ENCODE data around the gene CHST8.

The CHST8 gene

GRCh38 chr19:33705860-33706259 is 84.1 kb downstream of the CHST8 start:
- Histone ChIP-seq H3K9me3 (ENCODE audit: control insufficient read depth, low read length) (peaks cover 11% of the 10 kb centered on the region), H3K36me3 (ENCODE audit: control insufficient read depth, insufficient read depth, low read length, severe bottlenecking) (no peaks in the 10 kb centered on the region), H3K27me3 (replicated peaks; ENCODE audit: control insufficient read depth, insufficient read depth, low read length) (peaks cover 3% of the 10 kb centered on the region), H3K4me1 (ENCODE audit: control insufficient read depth, insufficient read depth, low read length) (no peaks in the 10 kb centered on the region), H3K9ac (ENCODE audit: low read length) (no peak overlapping the region), H3K4me3 (ENCODE audit: low read length) (no peak overlapping the region)
- no peak for DNase-seq (ENCODE audit: low read depth)

- Histone ChIP-seq H3K9ac (ENCODE audit: low read length) (no peak overlapping the region), H3K36me3 (ENCODE audit: control insufficient read depth, insufficient read depth, low read length, severe bottlenecking) (no peaks in the 10 kb centered on the region), H3K4me1 (ENCODE audit: control insufficient read depth, insufficient read depth, low read length) (no peaks in the 10 kb centered on the region), H3K27me3 (replicated peaks; ENCODE audit: control insufficient read depth, insufficient read depth, low read length) (peaks cover 3% of the 10 kb centered on the region), H3K4me3 (ENCODE audit: low read length) (no peak overlapping the region), H3K9me3 (ENCODE audit: control insufficient read depth, low read length) (peaks cover 11% of the 10 kb centered on the region)
- DNase-seq (ENCODE audit: low read depth), result no peak
Measured at GRCh38 chr19:33706631-33707030, 84.9 kb downstream of the CHST8 start.

GRCh38 chr19:33712268-33712667 is 90.5 kb downstream of the CHST8 start:
- Histone ChIP-seq H3K9ac (ENCODE audit: low read length) (no peak overlapping the region), H3K27me3 (replicated peaks; ENCODE audit: control insufficient read depth, insufficient read depth, low read length) (no peaks in the 10 kb centered on the region), H3K36me3 (ENCODE audit: control insufficient read depth, insufficient read depth, low read length, severe bottlenecking) (no peaks in the 10 kb centered on the region), H3K4me3 (ENCODE audit: low read length) (no peak overlapping the region), H3K4me1 (ENCODE audit: control insufficient read depth, insufficient read depth, low read length) (no peaks in the 10 kb centered on the region), H3K9me3 (ENCODE audit: control insufficient read depth, low read length) (peaks cover 31% of the 10 kb centered on the region)
- no peak for DNase-seq (ENCODE audit: low read depth)

DNA sequence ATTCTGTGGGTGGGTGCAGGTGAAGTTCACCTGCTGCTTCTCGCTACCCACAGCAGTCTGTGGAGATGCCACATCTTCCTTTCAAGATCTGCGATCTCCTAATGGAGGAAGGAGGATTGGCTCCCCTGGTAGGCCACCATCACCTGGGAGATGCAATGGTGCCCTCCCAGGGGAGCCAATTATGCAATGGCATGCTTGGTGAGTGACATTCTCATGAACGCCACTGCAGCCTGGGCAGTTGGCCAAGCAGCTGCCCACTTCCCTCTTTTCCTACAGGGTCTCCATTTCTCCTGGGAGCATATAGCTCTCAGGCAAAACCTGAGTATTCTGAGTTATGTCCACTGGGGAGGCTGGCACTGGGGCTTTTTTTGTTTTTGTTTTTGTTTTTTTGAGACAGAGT is 91.4 kb downstream of the CHST8 start:
- no peak for DNase-seq (ENCODE audit: low read depth)
- no peak overlapping the region for H3K4me3 ChIP-seq (ENCODE audit: low read length)
- no peaks in the 10 kb centered on the region for H3K36me3 ChIP-seq (ENCODE audit: control insufficient read depth, insufficient read depth, low read length, severe bottlenecking)
- H3K9ac ChIP-seq (ENCODE audit: low read length), result no peak overlapping the region
- H3K9me3 ChIP-seq (ENCODE audit: control insufficient read depth, low read length), result peaks cover 31% of the 10 kb centered on the region
- H3K4me1 ChIP-seq (ENCODE audit: control insufficient read depth, insufficient read depth, low read length), result no peaks in the 10 kb centered on the region
- no peaks in the 10 kb centered on the region for H3K27me3 ChIP-seq (replicated peaks; ENCODE audit: control insufficient read depth, insufficient read depth, low read length)

GRCh38 chr19:33714149-33714548 is 92.4 kb downstream of the CHST8 start:
- H3K9ac ChIP-seq (ENCODE audit: low read length), result no peak overlapping the region
- H3K27me3 ChIP-seq (replicated peaks; ENCODE audit: control insufficient read depth, insufficient read depth, low read length), result peaks cover 4% of the 10 kb centered on the region
- H3K36me3 ChIP-seq (ENCODE audit: control insufficient read depth, insufficient read depth, low read length, severe bottlenecking), result no peaks in the 10 kb centered on the region
- no peak for DNase-seq (ENCODE audit: low read depth)
- no peak overlapping the region for H3K4me3 ChIP-seq (ENCODE audit: low read length)
- H3K4me1 ChIP-seq (ENCODE audit: control insufficient read depth, insufficient read depth, low read length), result no peaks in the 10 kb centered on the region
- peaks cover 31% of the 10 kb centered on the region for H3K9me3 ChIP-seq (ENCODE audit: control insufficient read depth, low read length)

GRCh38 chr19:33715462-33715861 is 93.7 kb downstream of the CHST8 start:
- Histone ChIP-seq H3K36me3 (ENCODE audit: control insufficient read depth, insufficient read depth, low read length, severe bottlenecking) (no peaks in the 10 kb centered on the region), H3K27me3 (replicated peaks; ENCODE audit: control insufficient read depth, insufficient read depth, low read length) (peaks cover 4% of the 10 kb centered on the region), H3K4me1 (ENCODE audit: control insufficient read depth, insufficient read depth, low read length) (no peaks in the 10 kb centered on the region), H3K9ac (ENCODE audit: low read length) (no peak overlapping the region), H3K9me3 (ENCODE audit: control insufficient read depth, low read length) (peaks cover 19% of the 10 kb centered on the region), H3K4me3 (ENCODE audit: low read length) (no peak overlapping the region)
- no peak for DNase-seq (ENCODE audit: low read depth)

DNA sequence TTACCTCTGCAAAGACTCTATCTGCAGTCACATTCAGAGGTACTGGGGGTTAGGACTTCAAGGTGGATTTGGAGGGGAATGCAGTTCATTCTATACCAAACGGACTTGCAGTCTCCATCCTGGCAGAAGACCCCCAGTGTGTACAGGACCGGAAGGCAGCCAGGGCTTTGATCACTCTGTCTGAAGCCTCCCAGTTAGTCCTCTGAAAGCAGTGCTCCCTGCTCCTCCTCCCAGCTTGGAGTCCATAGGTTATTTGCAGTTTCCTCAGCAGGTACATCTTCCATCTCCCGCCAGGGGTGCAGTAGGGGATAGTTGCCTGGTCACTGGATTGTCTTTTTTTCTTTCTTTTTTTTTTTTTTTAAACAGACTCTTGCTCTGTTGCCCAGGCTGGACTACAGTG is 96.1 kb downstream of the CHST8 start:
- no peak overlapping the region for H3K4me3 ChIP-seq (ENCODE audit: low read length)
- H3K27me3 ChIP-seq (replicated peaks; ENCODE audit: control insufficient read depth, insufficient read depth, low read length), result peaks cover 4% of the 10 kb centered on the region
- H3K9ac ChIP-seq (ENCODE audit: low read length), result no peak overlapping the region
- no peak for DNase-seq (ENCODE audit: low read depth)
- no peaks in the 10 kb centered on the region for H3K4me1 ChIP-seq (ENCODE audit: control insufficient read depth, insufficient read depth, low read length)
- H3K9me3 ChIP-seq (ENCODE audit: control insufficient read depth, low read length), result peaks cover 19% of the 10 kb centered on the region
- H3K36me3 ChIP-seq (ENCODE audit: control insufficient read depth, insufficient read depth, low read length, severe bottlenecking), result no peaks in the 10 kb centered on the region

DNA sequence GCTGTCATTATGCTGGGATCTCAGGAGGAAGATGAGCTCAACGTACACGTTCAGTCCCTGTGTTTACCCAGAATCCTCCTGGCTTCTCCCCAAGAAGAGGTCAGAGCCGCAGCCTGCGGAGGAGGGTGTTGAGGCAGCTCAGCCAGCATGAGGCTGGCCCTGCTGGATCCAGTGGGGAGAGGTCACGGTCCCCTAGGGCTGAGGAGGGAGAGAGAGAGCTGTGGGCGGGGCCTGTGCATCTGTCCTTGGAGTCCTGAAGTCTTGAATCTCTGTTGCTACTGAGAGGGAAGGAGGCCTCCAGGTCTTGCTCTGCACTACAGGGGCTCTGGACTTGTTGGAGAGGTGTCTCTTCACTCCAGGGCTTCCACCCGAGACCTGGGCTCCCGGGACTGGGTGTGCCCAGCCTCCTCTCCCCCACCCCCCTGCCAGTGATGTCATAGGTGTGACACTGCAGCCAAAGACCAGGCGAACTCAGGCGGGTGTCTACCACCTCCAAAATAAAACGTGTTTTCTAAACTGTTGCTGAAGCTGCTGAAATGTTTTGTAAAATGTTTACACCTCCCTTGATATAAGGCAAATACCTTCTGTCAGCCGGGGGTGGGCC is 97.0 kb downstream of the CHST8 start:
- peaks cover 19% of the 10 kb centered on the region for H3K9me3 ChIP-seq (ENCODE audit: control insufficient read depth, low read length)
- H3K27me3 ChIP-seq (replicated peaks; ENCODE audit: control insufficient read depth, insufficient read depth, low read length), result peaks cover 11% of the 10 kb centered on the region
- DNase-seq (ENCODE audit: low read depth), result no peak
- no peak overlapping the region for H3K9ac ChIP-seq (ENCODE audit: low read length)
- H3K4me3 ChIP-seq (ENCODE audit: low read length), result no peak overlapping the region
- no peaks in the 10 kb centered on the region for H3K36me3 ChIP-seq (ENCODE audit: control insufficient read depth, insufficient read depth, low read length, severe bottlenecking)
- no peaks in the 10 kb centered on the region for H3K4me1 ChIP-seq (ENCODE audit: control insufficient read depth, insufficient read depth, low read length)

- Histone ChIP-seq H3K27me3 (replicated peaks; ENCODE audit: control insufficient read depth, insufficient read depth, low read length) (peaks cover 11% of the 10 kb centered on the region), H3K4me1 (ENCODE audit: control insufficient read depth, insufficient read depth, low read length) (no peaks in the 10 kb centered on the region), H3K36me3 (ENCODE audit: control insufficient read depth, insufficient read depth, low read length, severe bottlenecking) (no peaks in the 10 kb centered on the region), H3K4me3 (ENCODE audit: low read length) (no peak overlapping the region), H3K9me3 (ENCODE audit: control insufficient read depth, low read length) (peaks cover 19% of the 10 kb centered on the region), H3K9ac (ENCODE audit: low read length) (no peak overlapping the region)
- DNase-seq (ENCODE audit: low read depth), result no peak
Measured at GRCh38 chr19:33719366-33720154, 97.8 kb downstream of the CHST8 start.

DNA sequence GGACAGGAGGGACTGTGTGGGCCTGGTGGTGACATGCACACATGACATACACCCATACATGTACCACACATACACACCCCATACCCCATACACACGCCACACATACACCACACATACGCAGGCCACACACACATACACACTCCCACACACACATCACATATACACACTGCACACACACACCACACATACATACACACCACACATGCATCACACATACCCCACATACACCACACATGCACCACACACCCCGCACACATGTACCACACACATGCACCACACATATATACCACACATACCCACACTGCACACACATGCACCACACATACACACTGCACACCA is 98.4 kb downstream of the CHST8 start:
- Histone ChIP-seq H3K27me3 (replicated peaks; ENCODE audit: control insufficient read depth, insufficient read depth, low read length) (peaks cover 13% of the 10 kb centered on the region), H3K4me1 (ENCODE audit: control insufficient read depth, insufficient read depth, low read length) (no peaks in the 10 kb centered on the region), H3K36me3 (ENCODE audit: control insufficient read depth, insufficient read depth, low read length, severe bottlenecking) (no peaks in the 10 kb centered on the region), H3K9ac (ENCODE audit: low read length) (no peak overlapping the region), H3K4me3 (ENCODE audit: low read length) (no peak overlapping the region), H3K9me3 (ENCODE audit: control insufficient read depth, low read length) (peaks cover 17% of the 10 kb centered on the region)
- no peak for DNase-seq (ENCODE audit: low read depth)

DNA sequence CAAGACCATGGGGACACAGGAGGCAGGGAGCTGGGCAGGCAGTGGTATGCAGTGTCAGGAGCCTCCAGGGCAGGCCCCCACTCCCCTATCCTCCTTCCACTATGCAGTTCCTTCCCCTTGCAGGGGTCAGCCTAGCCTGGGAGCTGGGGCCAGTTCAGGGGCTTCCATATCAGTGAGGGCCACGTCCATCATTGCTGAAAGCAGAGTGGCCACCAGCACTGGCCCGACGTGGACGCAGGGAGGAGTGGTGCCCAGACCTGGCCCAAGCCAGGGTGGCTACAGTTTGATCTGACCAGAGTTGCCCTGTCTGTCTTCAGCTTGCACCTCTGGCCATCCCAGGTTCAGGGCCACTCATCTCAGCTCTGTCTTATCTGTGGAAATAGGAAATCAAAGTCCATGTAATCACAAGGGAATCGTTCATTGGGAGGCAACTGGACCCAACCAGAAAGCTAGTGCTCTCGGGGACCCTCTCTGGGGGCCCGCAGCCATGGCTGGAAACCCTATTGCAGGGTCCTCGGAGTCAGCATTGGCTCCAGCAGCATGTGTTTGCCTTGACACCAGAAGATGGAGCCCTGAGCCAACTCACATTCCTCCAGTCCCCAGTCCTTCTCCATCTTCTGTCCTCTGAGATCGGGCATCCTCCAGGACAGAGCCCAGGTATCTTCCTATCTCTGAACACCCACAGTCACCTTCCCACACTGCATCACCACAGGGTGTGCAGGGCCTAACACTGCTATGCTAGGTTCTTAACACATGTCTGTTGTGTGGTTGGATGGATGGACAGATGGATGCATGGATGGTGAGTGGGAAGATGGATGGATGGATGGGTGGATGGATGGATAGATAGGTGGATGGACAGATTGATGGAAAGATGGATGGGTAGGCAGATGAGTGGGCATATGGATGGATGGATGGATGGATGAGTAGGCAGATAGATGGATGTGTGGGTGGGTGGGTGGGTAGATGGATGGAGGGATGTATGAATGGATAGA is 99.2 kb downstream of the CHST8 start:
- Histone ChIP-seq H3K4me3 (ENCODE audit: low read length) (no peak overlapping the region), H3K27me3 (replicated peaks; ENCODE audit: control insufficient read depth, insufficient read depth, low read length) (peaks cover 16% of the 10 kb centered on the region), H3K36me3 (ENCODE audit: control insufficient read depth, insufficient read depth, low read length, severe bottlenecking) (no peaks in the 10 kb centered on the region), H3K4me1 (ENCODE audit: control insufficient read depth, insufficient read depth, low read length) (no peaks in the 10 kb centered on the region), H3K9ac (ENCODE audit: low read length) (no peak overlapping the region), H3K9me3 (ENCODE audit: control insufficient read depth, low read length) (peaks cover 9% of the 10 kb centered on the region)
- no peak for DNase-seq (ENCODE audit: low read depth)

Data from adipocyte (in vitro differentiated cells).